IMR-90 (cell line): ENCODE results near the gene ST6GAL2. TPM values are rescaled to one million over a fixed set of nuclear protein-coding genes. Genes with fewer than 3 reads are reported as not detected.

ENCODE experiments used
- ATAC-seq: fragments of 200-7000 bp; cut with Tn5 transposase; 2 replicates; pipeline ENCODE4 v1.9.1; 2020; ENCODE audit warnings: low read depth, mild to moderate bottlenecking, moderate library complexity
- BruUV-seq: library from RNA; stranded (reverse); fragments of 400-500 nt; replicated peaks from 2 replicates; lab custom pipeline; 2021; lab: Mats Ljungman, UMichigan
- CTCF ChIA-PET: fragments of 300-600 bp; formaldehyde crosslinking; extraction: SDS; loops from one replicate; lab custom pipeline; 2021; ENCODE audit warnings: antibody characterized with exemption; lab: Yijun Ruan, JAX
- POLR2A ChIA-PET: fragments of 300-600 bp; sonication (Branson Sonifier 250); formaldehyde crosslinking; loops from one replicate; lab custom pipeline; 2022; ENCODE audit warnings: antibody characterized with exemption; ENCODE audit not compliant: unreplicated experiment; lab: Charles Lee
- DNase-seq: peaks from one replicate; pipeline ENCODE4 v3.0.0; 2013
- H2AFZ ChIP-seq: replicated peaks from 2 replicates; pipeline ENCODE3; 2013; ENCODE audit warnings: low read length, mild to moderate bottlenecking; ENCODE audit not compliant: poor library complexity
- H2AK5ac ChIP-seq: 2 replicates; pipeline ENCODE4 v1.6.1; 2013; ENCODE audit warnings: low read depth, low read length, inconsistent platforms
- H2AK9ac ChIP-seq: replicated peaks from 2 replicates; pipeline ENCODE3; 2013; ENCODE audit warnings: mild to moderate bottlenecking, low read depth, low read length, moderate library complexity; ENCODE audit not compliant: poor library complexity
- H2BK120ac ChIP-seq: 2 replicates; pipeline ENCODE4 v1.6.1; 2013; ENCODE audit warnings: low read depth, low read length, inconsistent platforms
- H2BK15ac ChIP-seq: 3 replicates; pipeline ENCODE4 v1.6.1; 2013; ENCODE audit warnings: low read depth, low read length, inconsistent platforms
- H2BK20ac ChIP-seq: 2 replicates; pipeline ENCODE4 v1.6.1; 2013; ENCODE audit warnings: low read depth, mild to moderate bottlenecking, inconsistent platforms, low read length, moderate library complexity
- H2BK5ac ChIP-seq: 2 replicates; pipeline ENCODE4 v1.6.1; 2013; ENCODE audit warnings: mild to moderate bottlenecking, low read depth, low read length, inconsistent platforms; ENCODE audit not compliant: poor library complexity, severe bottlenecking
- H3K14ac ChIP-seq: replicated peaks from 2 replicates; pipeline ENCODE4 v1.6.1; 2013; ENCODE audit warnings: low read depth, low read length, inconsistent platforms
- H3K18ac ChIP-seq: 2 replicates; pipeline ENCODE4 v1.6.1; 2013; ENCODE audit warnings: low read depth, low read length, control low read depth
- H3K23ac ChIP-seq: 2 replicates; pipeline ENCODE4 v1.6.1; 2013; ENCODE audit warnings: low read depth, low read length, inconsistent platforms
- H3K27ac ChIP-seq: 2 replicates; pipeline ENCODE4 v1.5.1; 2013; ENCODE audit warnings: mild to moderate bottlenecking, control low read depth, low read length; ENCODE audit not compliant: insufficient read depth
- H3K27me3 ChIP-seq: 2 replicates; pipeline ENCODE4 v1.6.1; 2013; ENCODE audit warnings: low read length; ENCODE audit not compliant: control insufficient read depth, insufficient read depth
- H3K36me3 ChIP-seq: 2 replicates; pipeline ENCODE4 v1.6.1; 2013; ENCODE audit warnings: low read length, mixed read lengths; ENCODE audit not compliant: control insufficient read depth, insufficient read depth
- H3K4ac ChIP-seq: 2 replicates; pipeline ENCODE4 v1.6.1; 2013; ENCODE audit warnings: low read depth, low read length, inconsistent platforms
- H3K4me1 ChIP-seq: 2 replicates; pipeline ENCODE4 v1.6.1; 2013; ENCODE audit warnings: low read length, mixed read lengths; ENCODE audit not compliant: control insufficient read depth, insufficient read depth
- H3K4me2 ChIP-seq: 2 replicates; pipeline ENCODE4 v1.6.1; 2013; ENCODE audit warnings: low read depth, mild to moderate bottlenecking, control low read depth, low read length, moderate library complexity
- H3K4me3 ChIP-seq: 2 replicates; pipeline ENCODE4 v1.5.1; 2013; ENCODE audit warnings: low read depth, mild to moderate bottlenecking, control low read depth, low read length, moderate library complexity; ENCODE audit not compliant: insufficient read depth
- H3K56ac ChIP-seq: 2 replicates; pipeline ENCODE4 v1.6.1; 2013; ENCODE audit warnings: low read length, inconsistent platforms; ENCODE audit not compliant: insufficient read depth; ENCODE audit errors: extremely low read depth
- H3K79me1 ChIP-seq, 2 experiments: 2 replicates each; pipeline ENCODE4 v1.6.1; 2013; ENCODE audit warnings: low read length in 2 of 2, inconsistent platforms in 1 of 2, low read depth in 1 of 2
- H3K9ac ChIP-seq: 2 replicates; pipeline ENCODE4 v1.6.1; 2013; ENCODE audit warnings: low read depth, low read length, control low read depth
- H3K9me1 ChIP-seq: 2 replicates; pipeline ENCODE4 v1.6.1; 2013; ENCODE audit warnings: low read length, inconsistent platforms; ENCODE audit not compliant: insufficient read depth
- H3K9me3 ChIP-seq: 2 replicates; pipeline ENCODE4 v1.6.1; 2013; ENCODE audit warnings: low read length; ENCODE audit not compliant: control insufficient read depth, insufficient read depth
- H4K20me1 ChIP-seq: 2 replicates; pipeline ENCODE4 v1.6.1; 2013; ENCODE audit warnings: low read length, inconsistent platforms; ENCODE audit not compliant: insufficient read depth
- H4K5ac ChIP-seq: 2 replicates; pipeline ENCODE4 v1.6.1; 2013; ENCODE audit warnings: mild to moderate bottlenecking, low read depth, low read length, control low read depth
- H4K8ac ChIP-seq, 2 experiments: 2 replicates each; pipeline ENCODE4 v1.6.1; 2013; ENCODE audit warnings: low read depth in 2 of 2, low read length in 2 of 2, control low read depth in 1 of 2, inconsistent platforms in 1 of 2
- H4K91ac ChIP-seq: 2 replicates; pipeline ENCODE4 v1.6.1; 2013; ENCODE audit warnings: low read depth, low read length, inconsistent platforms; ENCODE audit not compliant: insufficient read depth
- BHLHE40 ChIP-seq: fragments of 150-350 bp; IDR thresholded peaks from 2 replicates; pipeline ENCODE4 v1.6.1; 2016; ENCODE audit warnings: mild to moderate bottlenecking, low read depth, low read length
- CEBPB ChIP-seq: IDR thresholded peaks from 2 replicates; pipeline ENCODE4 v1.6.1; 2012; ENCODE audit warnings: low read depth, low read length, improper control_type of control experiment
- FOS ChIP-seq: fragments of 150-350 bp; IDR thresholded peaks from 2 replicates; pipeline ENCODE4 v1.6.1; 2016; ENCODE audit warnings: low read depth, low read length
- MAZ ChIP-seq: IDR thresholded peaks from 2 replicates; pipeline ENCODE4 v1.6.1; 2012; ENCODE audit warnings: low read depth, mild to moderate bottlenecking, low read length, improper control_type of control experiment, moderate library complexity, borderline replicate concordance
- RCOR1 ChIP-seq: IDR thresholded peaks from 2 replicates; pipeline ENCODE4 v1.6.1; 2012; ENCODE audit warnings: mild to moderate bottlenecking, low read length, improper control_type of control experiment; ENCODE audit not compliant: insufficient replicate concordance
- USF2 ChIP-seq: fragments of 150-350 bp; IDR thresholded peaks from 2 replicates; pipeline ENCODE4 v1.6.1; 2017; ENCODE audit warnings: mild to moderate bottlenecking, antibody characterized with exemption, low read length, low read depth
- WGBS, 2 experiments: methylation state at CpG; one replicate each; pipeline versions ENCODE4 v1.1.5 to v1.1.7; 2013; ENCODE audit warnings: missing lambda C conversion rate in 2 of 2; ENCODE audit not compliant: insufficient read length in 1 of 2; ENCODE audit errors: extremely low coverage in 2 of 2; 5-methylcytosine and 5-hydroxymethylcytosine counted together
- dilution Hi-C: fragments of 300-500 bp; cut with HindIII; formaldehyde crosslinking; loops from one replicate; pipeline ENCODE4 v1.14.3; 2018; ENCODE audit warnings: low sequenced_read_pairs; ENCODE audit not compliant: unreplicated experiment
- in situ Hi-C: fragments of 300-500 bp; cut with MboI; formaldehyde crosslinking; loops from 3 replicates; pipeline ENCODE4 v1.14.3; 2019; ENCODE audit warnings: low sequenced_read_pairs, inconsistent platforms, mixed read lengths
- intact Hi-C: fragments of 100-400 bp; cut with micrococcal nuclease; formaldehyde crosslinking; loops from 2 replicates; pipeline ENCODE4 v1.10.0; 2022
- polyA plus RNA-seq, 3 experiments: library from polyadenylated mRNA; depleted of rRNA; stranded (reverse); fragments of >200 nt; gene quantifications; 2 replicates each; pipeline ENCODE4 v1.2.3, GENCODE V29; 2012; ENCODE audit warnings: low replicate concordance in 1 of 3
- total RNA-seq: library from RNA; depleted of rRNA; stranded (reverse); fragments of >200 nt; gene quantifications from 2 replicates; pipeline ENCODE4 v1.2.3, GENCODE V29; 2012

The ST6GAL2 gene
- total and polyA plus RNA-seq, 2 of the 4 experiments (the other 2 are of a cell fraction): not detected

- Histone ChIP-seq H3K14ac (no peak overlapping the region), H4K8ac (no peak overlapping the region), H3K27ac (no peak overlapping the region), H4K5ac (no peak overlapping the region), H3K79me1 (no peaks in the 10 kb centered on the region), H3K36me3 (no peaks in the 10 kb centered on the region), H2AFZ (no peak overlapping the region), H2BK15ac (no peak overlapping the region), H3K27me3 (no peaks in the 10 kb centered on the region), H3K18ac (no peak overlapping the region), H3K4me2 (no peak overlapping the region), H3K9me3 (peaks cover 6% of the 10 kb centered on the region), H3K56ac (no peak overlapping the region), H4K91ac (no peak overlapping the region), H3K4ac (no peak overlapping the region), H4K20me1 (no peaks in the 10 kb centered on the region), H3K4me1 (no peaks in the 10 kb centered on the region), H2BK120ac (no peak overlapping the region), H3K4me3 (no peak overlapping the region), H2BK5ac (no peak overlapping the region), H3K23ac (no peak overlapping the region), H2BK20ac (no peak overlapping the region), H3K9ac (no peak overlapping the region), H2AK5ac (no peak overlapping the region), H2AK9ac (no peak overlapping the region), H3K9me1 (no peaks in the 10 kb centered on the region)
- CTCF ChIA-PET: no interaction called here
- intact Hi-C loops (no loop called here), in situ Hi-C loops (no loop called here), dilution Hi-C loops (no loop called here)
- DNase-seq (no peak), ATAC-seq (no peak)
- POLR2A ChIA-PET: no interaction called here
- no peak for TF ChIP-seq BHLHE40
- no peak for TF ChIP-seq USF2
- no peak for TF ChIP-seq FOS
- no peak for TF ChIP-seq MAZ
- no peak for TF ChIP-seq RCOR1
- TF ChIP-seq CEBPB: no peak
- no CpG with 5 or more reads among the region's 3 CpGs for WGBS, 2 experiments
- BruUV-seq: no TSS peak
These were observed 52.7 kb downstream of the ST6GAL2 start for GRCh38 chr2:106833256-106833655.
